ENCODE data around the gene NMD3. TPM values are rescaled to one million over a fixed set of nuclear protein-coding genes. Genes with fewer than 3 reads are reported as not detected.

The NMD3 gene
- total RNA-seq, 1 experiment from 2014 or later: 71.9 TPM

DNA sequence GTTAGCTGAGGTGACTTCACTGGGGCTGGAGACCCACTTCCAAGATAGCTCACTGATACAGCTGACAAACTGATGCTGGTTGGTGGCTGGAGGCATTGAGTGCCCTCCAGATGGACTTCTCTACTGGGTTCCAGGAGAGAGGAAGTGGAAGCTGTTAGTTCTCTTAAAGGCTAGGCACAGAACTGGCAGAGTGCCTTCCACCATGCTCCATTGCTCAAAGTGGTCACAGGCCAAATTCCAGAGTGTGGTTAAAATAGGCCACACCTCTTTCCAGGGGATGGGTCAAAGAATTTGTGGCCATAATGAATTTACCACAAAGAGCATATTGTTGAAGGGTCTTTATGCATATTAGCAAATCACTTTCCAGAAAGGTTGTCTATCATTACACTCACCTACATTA is 74.2 kb downstream of the NMD3 start:
- Histone ChIP-seq H3K9me3 (ENCODE audit: low read length) (no peaks in the 10 kb centered on the region), H2AFZ (ENCODE audit: low read length) (no peak overlapping the region), H3K79me2 (ENCODE audit: low read length) (no peaks in the 10 kb centered on the region), H3K36me3 (ENCODE audit: insufficient read depth, low read length) (no peaks in the 10 kb centered on the region), H3K9me2 (replicated peaks; ENCODE audit: insufficient read depth, low read length) (no peaks in the 10 kb centered on the region), H3K4me3 (ENCODE audit: low read length) (no peak overlapping the region), H4K20me1 (ENCODE audit: insufficient read depth, low read depth, low read length) (no peaks in the 10 kb centered on the region), H3K4me2 (ENCODE audit: low read depth, low read length, poor library complexity, severe bottlenecking) (no peak overlapping the region), H3K9ac (ENCODE audit: low read length) (no peak overlapping the region), H3K4me1 (ENCODE audit: low read length) (no peaks in the 10 kb centered on the region), H3K27ac (ENCODE audit: low read length) (no peak overlapping the region), H3K27me3 (ENCODE audit: low read length) (no peaks in the 10 kb centered on the region)
- no peak for DNase-seq

DNA sequence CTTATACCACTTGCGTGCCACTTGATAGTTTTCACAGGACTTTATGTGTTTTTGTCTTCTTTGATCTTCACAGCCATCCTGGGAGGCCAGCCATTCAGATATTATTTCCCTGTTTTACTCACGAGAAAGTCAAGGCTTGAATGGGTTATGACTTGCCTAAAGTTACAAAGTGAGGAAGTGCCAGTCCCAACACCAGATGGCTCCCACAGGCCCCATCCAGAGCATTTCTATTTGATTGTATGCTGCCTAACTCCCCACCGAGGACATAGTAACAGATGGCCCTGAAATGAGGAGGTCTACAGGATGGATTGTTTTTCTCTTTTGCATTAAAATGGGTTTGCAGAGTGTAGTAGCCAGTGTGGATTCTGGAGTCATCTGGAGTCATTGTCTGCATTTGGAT is 75.7 kb downstream of the NMD3 start:
- Histone ChIP-seq H3K27me3 (ENCODE audit: low read length) (no peaks in the 10 kb centered on the region), H3K36me3 (ENCODE audit: insufficient read depth, low read length) (no peaks in the 10 kb centered on the region), H3K27ac (ENCODE audit: low read length) (no peak overlapping the region), H2AFZ (ENCODE audit: low read length) (no peak overlapping the region), H3K79me2 (ENCODE audit: low read length) (no peaks in the 10 kb centered on the region), H3K9me2 (replicated peaks; ENCODE audit: insufficient read depth, low read length) (no peaks in the 10 kb centered on the region), H3K4me1 (ENCODE audit: low read length) (no peaks in the 10 kb centered on the region), H3K9ac (ENCODE audit: low read length) (no peak overlapping the region), H3K4me3 (ENCODE audit: low read length) (no peak overlapping the region), H3K4me2 (ENCODE audit: low read depth, low read length, poor library complexity, severe bottlenecking) (no peak overlapping the region), H4K20me1 (ENCODE audit: insufficient read depth, low read depth, low read length) (no peaks in the 10 kb centered on the region), H3K9me3 (ENCODE audit: low read length) (no peaks in the 10 kb centered on the region)
- no peak for DNase-seq

Small RNA genes within 50 kb of the gene (small RNA-seq; reads per million reads assigned to genes)
- gene AC108738.1: not detected

Other genes starting within 250 kb of the NMD3 start
- gene B3GALNT1, start 116.0 kb upstream of the NMD3 start, total RNA-seq (2014; rRNA removed; shearing (Covaris generic); ENCODE audit: low replicate concordance): 5.7 and 6.4 TPM in 2 replicates
- gene SPTSSB, start 150.2 kb downstream of the NMD3 start, total RNA-seq (2014; rRNA removed; shearing (Covaris generic); ENCODE audit: low replicate concordance): not detected in 2 replicates

Data from Karpas-422 (cell line).